Mesodermal cell (in vitro differentiated cells): ENCODE results near the gene KCNQ5.

Experiments
- H3K27ac ChIP-seq: 2 replicates; pipeline ENCODE4 v1.7.0; 2013; ENCODE audit warnings: mild to moderate bottlenecking, low read depth, low read length, moderate library complexity; ENCODE audit not compliant: severe bottlenecking
- H3K36me3 ChIP-seq: 2 replicates; pipeline ENCODE4 v1.7.1; 2013; ENCODE audit warnings: mild to moderate bottlenecking, low read length, moderate library complexity; ENCODE audit not compliant: control insufficient read depth, insufficient read depth
- H3K4me1 ChIP-seq: one replicate; pipeline ENCODE4 v1.7.1; 2013; ENCODE audit warnings: mild to moderate bottlenecking, low read length; ENCODE audit not compliant: insufficient read depth, control insufficient read depth, poor library complexity, severe bottlenecking
- H3K4me3 ChIP-seq: 2 replicates; pipeline ENCODE4 v1.7.0; 2013; ENCODE audit warnings: low read length, control low read depth, mild to moderate bottlenecking; ENCODE audit not compliant: insufficient read depth, poor library complexity, severe bottlenecking; ENCODE audit errors: extremely low read depth
- H3K9me3 ChIP-seq: 2 replicates; pipeline ENCODE4 v1.7.1; 2013; ENCODE audit warnings: mild to moderate bottlenecking, low read length, moderate library complexity; ENCODE audit not compliant: control insufficient read depth
- WGBS, 2 experiments: methylation state at CpG; one replicate each; pipeline ENCODE4 v1.1.5; 2013; ENCODE audit warnings: missing lambda C conversion rate in 2 of 2; ENCODE audit not compliant: insufficient coverage in 2 of 2; 5-methylcytosine and 5-hydroxymethylcytosine counted together

The KCNQ5 gene

DNA sequence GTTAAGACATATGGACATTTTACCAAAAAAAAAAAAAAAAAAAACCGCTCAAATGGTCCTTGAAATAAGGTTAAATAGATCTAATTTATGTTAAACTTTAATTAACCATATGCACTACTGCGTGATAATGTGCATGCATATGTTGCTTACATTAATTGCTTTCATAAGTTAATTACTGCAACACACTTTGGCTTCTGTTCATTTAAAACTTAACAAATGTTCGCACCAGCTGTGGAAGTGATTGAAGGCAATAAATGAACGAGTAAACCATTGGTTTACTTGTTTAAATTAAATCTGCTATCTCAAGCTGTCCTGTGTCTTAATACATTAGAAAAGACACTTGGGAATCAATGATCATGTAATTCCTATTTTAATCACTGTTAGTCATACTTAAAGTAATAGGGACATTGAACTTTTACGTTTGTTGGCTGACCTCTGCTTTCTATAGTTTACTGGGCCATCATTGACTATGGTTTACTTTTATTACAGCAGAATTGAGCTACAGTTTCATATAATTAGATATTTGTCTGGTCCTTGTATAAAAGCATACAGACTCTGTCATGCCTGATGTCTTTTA is 308.8 kb downstream of the KCNQ5 start:
- Histone ChIP-seq H3K27ac (no peak overlapping the region), H3K4me3 (no peak overlapping the region), H3K36me3 (no peaks in the 10 kb centered on the region), H3K9me3 (no peaks in the 10 kb centered on the region), H3K4me1 (no peaks in the 10 kb centered on the region)
- 78% methylated on average over 2 of the region's 5 CpGs; no CpG with 5 or more reads in 1 of the 2 experiments for WGBS, 2 experiments

DNA sequence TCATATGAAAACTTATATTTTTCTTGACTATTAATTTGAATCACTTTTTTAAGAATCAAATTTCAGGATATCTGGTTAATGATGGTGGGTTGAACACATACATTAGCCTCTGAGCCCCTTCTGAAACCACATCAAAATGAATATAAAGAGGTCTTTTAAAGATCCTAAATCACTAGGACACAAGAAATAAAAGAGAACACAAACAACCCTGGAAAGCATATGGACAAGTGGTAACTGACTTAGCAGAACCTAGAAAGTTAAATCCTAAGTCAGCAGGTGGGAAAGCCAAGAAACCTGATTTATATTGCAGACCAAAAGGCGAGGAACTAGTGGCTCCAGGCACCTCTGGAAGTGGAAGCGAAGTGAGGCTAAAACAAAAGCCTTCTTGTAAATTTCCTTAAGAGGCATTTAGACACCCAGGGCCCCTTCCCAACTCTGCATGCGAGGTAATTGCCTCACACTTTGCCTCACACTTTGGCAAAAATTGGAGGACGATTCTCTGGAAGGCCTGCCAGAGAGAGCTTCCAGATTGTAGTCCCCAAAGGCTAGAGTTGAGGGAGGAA is 309.5 kb downstream of the KCNQ5 start:
- 78 to 80% methylated on average over 3 of the region's 4 CpGs for WGBS, 2 experiments
- no peaks in the 10 kb centered on the region for H3K4me1 ChIP-seq
- H3K36me3 ChIP-seq: no peaks in the 10 kb centered on the region
- H3K27ac ChIP-seq: no peak overlapping the region
- H3K9me3 ChIP-seq: no peaks in the 10 kb centered on the region
- no peak overlapping the region for H3K4me3 ChIP-seq

DNA sequence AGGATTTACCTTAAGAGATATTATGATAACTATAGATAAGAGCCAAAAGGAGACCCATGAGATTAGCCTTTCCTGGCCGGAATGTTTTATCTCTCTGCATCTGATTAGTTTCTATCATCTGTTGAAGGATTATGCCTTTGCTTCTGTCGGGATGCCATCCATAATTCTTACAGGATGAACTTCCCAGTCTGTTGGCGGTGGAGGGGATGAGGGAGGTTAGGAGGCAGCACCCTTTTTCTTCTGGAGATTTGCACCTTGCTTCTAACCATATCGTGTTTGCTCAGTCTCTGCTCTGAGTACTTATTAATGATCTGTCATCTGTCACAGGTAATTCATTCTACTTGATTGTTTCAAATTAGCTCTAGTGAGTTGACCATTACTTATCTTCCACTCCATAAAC is 311.4 kb downstream of the KCNQ5 start:
- no peaks in the 10 kb centered on the region for H3K4me1 ChIP-seq
- H3K9me3 ChIP-seq: no peaks in the 10 kb centered on the region
- no peaks in the 10 kb centered on the region for H3K36me3 ChIP-seq
- WGBS, 2 experiments: no CpG with 5 or more reads among the region's 4 CpGs
- H3K4me3 ChIP-seq: no peak overlapping the region
- H3K27ac ChIP-seq: no peak overlapping the region

DNA sequence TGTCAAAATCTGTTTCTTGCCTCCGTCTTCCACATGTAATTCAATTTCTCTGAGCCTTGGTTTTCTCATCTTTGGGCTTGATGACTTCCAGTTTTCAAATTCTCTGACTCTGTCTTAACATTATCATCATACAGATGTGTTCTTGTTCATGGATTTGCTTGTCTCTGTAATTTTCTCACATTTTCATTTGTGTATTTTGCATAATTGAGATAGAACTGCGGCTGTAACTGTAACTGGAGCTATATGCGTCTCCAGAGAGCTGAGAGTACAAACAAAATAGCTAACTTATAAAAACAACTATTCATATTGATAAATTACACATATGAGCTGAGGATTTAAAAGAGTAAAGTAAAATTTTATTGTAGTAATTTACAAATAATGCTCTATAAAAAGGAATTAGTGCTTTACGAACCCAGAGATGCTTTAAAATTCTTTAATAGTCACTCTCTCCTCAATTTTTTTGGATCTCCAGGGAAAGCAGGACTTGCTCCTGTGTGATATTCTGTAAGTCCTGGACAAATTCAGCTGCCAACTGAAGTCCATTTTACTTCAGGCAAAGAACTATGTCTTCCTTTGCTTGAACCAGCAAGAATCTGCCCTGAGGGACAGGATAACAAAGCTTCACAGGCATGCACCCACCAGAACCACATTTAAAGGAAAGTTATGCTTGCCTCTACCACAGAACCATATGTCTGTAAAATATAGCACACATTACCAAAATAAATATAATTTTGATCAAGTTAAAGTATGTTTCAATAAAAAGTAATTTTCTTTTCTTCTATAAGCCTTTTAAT is 315.1 kb downstream of the KCNQ5 start:
- no peaks in the 10 kb centered on the region for H3K36me3 ChIP-seq
- 90% methylated on average over 2 of the region's 4 CpGs; no CpG with 5 or more reads in 1 of the 2 experiments for WGBS, 2 experiments
- no peak overlapping the region for H3K27ac ChIP-seq
- no peaks in the 10 kb centered on the region for H3K9me3 ChIP-seq
- H3K4me1 ChIP-seq: no peaks in the 10 kb centered on the region
- H3K4me3 ChIP-seq: no peak overlapping the region

DNA sequence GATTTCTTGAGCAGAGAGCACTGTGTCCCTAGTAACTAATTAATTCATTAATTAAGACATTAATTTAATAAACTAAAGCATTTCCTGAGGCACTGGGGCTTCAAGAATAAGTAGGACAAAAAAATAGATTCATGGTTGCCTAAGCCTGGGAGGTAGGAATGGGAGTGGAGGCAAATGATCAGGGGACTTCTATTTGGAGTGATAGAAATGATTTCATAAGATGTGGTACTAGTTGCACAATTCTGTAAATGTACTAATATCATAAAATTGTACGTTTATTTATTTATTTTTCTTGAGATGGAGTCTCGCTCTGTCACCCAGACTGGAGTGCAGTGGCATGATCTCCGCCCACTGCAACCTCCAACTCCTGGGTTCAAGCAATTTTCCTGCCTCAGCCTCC is 316.2 kb downstream of the KCNQ5 start:
- Histone ChIP-seq H3K4me1 (no peaks in the 10 kb centered on the region), H3K27ac (no peak overlapping the region), H3K36me3 (no peaks in the 10 kb centered on the region), H3K9me3 (no peaks in the 10 kb centered on the region), H3K4me3 (no peak overlapping the region)
- WGBS, 2 experiments: 89 to 95% methylated on average over 2 to 3 of the region's 3 CpGs

DNA sequence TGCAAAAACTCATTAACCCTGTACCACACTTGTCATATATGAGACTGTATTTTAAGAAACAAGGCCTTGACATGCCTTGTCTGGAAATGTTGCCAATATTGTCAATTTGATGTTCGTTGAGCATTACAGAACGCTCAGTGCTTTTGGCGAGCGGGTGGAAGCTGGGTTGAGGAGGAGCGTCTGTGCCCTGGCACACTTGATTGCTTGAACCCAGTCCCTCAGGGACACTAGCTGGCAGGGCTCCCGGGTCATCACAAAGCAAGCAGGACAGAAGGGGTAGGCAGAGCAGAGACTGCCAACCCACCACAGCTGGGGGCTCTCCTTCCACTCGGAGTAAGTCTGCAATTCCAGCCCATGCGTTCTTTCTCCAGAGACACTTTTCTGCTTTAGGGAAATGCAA is 317.1 kb downstream of the KCNQ5 start:
- 89 to 92% methylated on average over 8 of the region's 8 CpGs for WGBS, 2 experiments

DNA sequence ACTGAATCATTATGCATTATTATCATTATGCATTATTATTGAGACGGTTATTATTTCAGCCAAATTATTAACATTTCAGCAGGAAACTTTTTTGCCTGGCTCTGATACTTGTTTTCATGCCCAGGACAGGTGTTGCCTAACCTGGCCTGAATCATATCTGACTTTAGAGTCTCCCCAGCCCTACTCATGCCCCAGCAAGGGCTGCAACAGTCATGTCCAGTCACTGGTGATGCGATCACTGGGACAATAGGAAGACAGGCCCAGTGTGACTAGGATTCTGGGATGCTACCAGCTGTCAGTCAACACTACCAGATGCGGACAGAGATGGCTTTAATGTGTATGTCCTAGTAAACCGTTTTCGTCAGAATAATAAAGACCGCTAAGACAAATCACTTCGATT is 318.4 kb downstream of the KCNQ5 start:
- Histone ChIP-seq H3K4me1 (no peaks in the 10 kb centered on the region), H3K9me3 (no peaks in the 10 kb centered on the region), H3K36me3 (no peaks in the 10 kb centered on the region), H3K4me3 (no peak overlapping the region), H3K27ac (no peak overlapping the region)
- WGBS, 2 experiments: 90 to 98% methylated on average over 6 to 7 of the region's 7 CpGs

More for the DNA sequence above, 317.1 kb downstream of the KCNQ5 start:
- Histone ChIP-seq H3K4me3 (no peak overlapping the region), H3K9me3 (no peaks in the 10 kb centered on the region), H3K27ac (no peak overlapping the region), H3K36me3 (no peaks in the 10 kb centered on the region), H3K4me1 (no peaks in the 10 kb centered on the region)

DNA sequence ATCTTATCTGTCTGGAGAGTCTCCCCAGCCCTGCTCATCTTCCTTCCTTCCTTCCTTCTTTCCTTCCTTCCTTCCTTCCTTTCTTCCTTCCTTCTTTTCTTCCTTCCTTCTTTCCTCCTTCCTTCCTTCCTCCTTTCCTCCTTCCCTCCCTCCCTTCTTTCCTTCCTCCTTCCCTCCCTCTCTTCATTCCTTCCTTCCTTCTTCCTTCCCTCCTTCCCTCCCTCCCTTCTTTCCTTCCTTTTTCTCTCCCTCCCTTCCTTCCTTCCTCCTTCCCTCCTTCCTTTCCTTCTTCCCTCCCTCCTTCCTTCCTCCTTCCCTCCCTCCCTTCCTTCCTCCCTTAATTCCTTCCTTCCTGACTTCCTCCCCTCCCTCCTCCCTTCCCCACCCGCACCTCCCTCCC is 319.4 kb downstream of the KCNQ5 start:
- no peak overlapping the region for H3K4me3 ChIP-seq
- no CpG with 5 or more reads among the region's 1 CpG for WGBS, 2 experiments
- H3K9me3 ChIP-seq: no peaks in the 10 kb centered on the region
- no peaks in the 10 kb centered on the region for H3K4me1 ChIP-seq
- H3K27ac ChIP-seq: no peak overlapping the region
- H3K36me3 ChIP-seq: no peaks in the 10 kb centered on the region

DNA sequence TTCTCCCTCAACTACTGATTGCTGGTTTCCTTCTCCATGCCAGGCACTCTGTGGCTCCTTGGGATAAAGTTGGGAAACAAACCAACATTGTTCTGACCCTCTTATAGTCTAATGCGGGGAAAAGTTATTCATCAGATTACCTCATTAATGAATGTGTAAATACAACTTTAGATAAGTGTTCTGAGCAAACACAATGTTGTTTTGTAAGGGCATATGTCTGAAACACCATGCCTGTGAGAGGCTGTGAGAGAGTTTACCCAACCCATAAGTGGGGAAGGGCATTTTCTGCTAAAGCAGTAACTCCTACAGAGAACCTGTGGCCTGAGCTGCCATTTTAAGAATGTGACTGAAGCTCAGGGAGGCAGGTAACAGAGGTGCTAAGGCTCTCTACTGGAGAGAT is 319.9 kb downstream of the KCNQ5 start:
- Histone ChIP-seq H3K36me3 (no peaks in the 10 kb centered on the region), H3K9me3 (no peaks in the 10 kb centered on the region), H3K4me1 (no peaks in the 10 kb centered on the region), H3K27ac (no peak overlapping the region), H3K4me3 (no peak overlapping the region)
- no CpG with 5 or more reads among the region's 1 CpG for WGBS, 2 experiments

DNA sequence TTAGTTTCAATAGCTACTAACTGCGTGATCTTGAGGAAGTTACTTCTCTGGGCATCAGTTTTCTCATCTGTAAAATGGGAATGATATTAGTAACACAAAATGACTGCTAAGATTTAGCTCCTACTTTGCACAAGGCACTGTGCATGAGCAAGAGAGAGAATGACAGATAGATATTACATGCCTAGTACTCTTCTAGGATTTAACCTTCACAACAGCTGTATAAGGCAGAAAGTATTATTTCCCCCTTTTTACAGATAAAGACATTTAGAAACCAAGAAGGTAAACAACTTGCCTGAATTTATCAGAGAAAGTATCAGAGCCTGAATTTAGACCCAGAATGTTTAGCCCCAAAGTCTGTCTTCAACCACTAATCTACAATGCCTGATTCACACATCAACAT is 321.8 kb downstream of the KCNQ5 start:
- Histone ChIP-seq H3K27ac (no peak overlapping the region), H3K36me3 (no peaks in the 10 kb centered on the region), H3K4me1 (no peaks in the 10 kb centered on the region), H3K4me3 (no peak overlapping the region), H3K9me3 (no peaks in the 10 kb centered on the region)
- WGBS, 2 experiments: no CpG with 5 or more reads among the region's 1 CpG

DNA sequence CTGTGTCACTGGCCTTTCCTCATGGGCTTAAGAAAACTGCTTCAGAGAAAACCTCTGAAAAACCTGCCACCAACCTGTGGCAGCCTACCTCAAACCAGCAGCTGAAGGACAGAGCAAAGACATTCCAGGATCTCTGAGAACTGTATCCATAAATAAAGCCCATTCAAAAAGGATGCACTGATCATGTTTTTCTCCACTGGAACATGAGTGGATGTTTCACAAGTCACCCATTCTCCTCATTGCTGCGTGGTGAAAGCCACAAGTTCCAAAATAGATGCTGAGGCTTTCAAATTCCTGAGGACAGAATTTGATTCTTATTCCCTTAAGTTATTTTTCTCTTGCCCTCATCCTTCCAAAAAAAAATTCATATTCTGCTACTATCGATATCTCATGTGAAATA is 322.8 kb downstream of the KCNQ5 start:
- Histone ChIP-seq H3K27ac (no peak overlapping the region), H3K4me3 (no peak overlapping the region), H3K9me3 (no peaks in the 10 kb centered on the region), H3K36me3 (no peaks in the 10 kb centered on the region), H3K4me1 (no peaks in the 10 kb centered on the region)
- WGBS, 2 experiments: 86 to 100% methylated on average over 1 of the region's 2 CpGs
